Thymus (tissue), 11 donors: Measurements from ENCODE around the gene NDUFAF4. TPM values are rescaled to one million over a fixed set of nuclear protein-coding genes. Genes with fewer than 3 reads are reported as not detected.

Experiments
- DNase-seq, 9 donors: peaks; one replicate each; pipeline ENCODE4 v3.0.0-alpha.2; 2013; ENCODE audit warnings: low spot score in 9 of 9, low read depth in 6 of 9, missing footprints in 1 of 9
- H3K27ac ChIP-seq, 2 donors: one replicate each; pipeline ENCODE4 v1.5.1; 2013; ENCODE audit warnings: control low read depth in 1 of 2, low read depth in 1 of 2, low read length in 1 of 2, mild to moderate bottlenecking in 1 of 2, moderate library complexity in 1 of 2
- H3K27me3 ChIP-seq, 2 donors: one replicate each; pipeline ENCODE4 v1.5.1; 2013; ENCODE audit warnings: low read length in 1 of 2; ENCODE audit not compliant: control insufficient read depth in 2 of 2, insufficient read depth in 1 of 2
- H3K36me3 ChIP-seq, 2 donors: one replicate each; pipeline ENCODE4 v1.5.1; 2013; ENCODE audit warnings: low read length in 1 of 2, mild to moderate bottlenecking in 1 of 2, moderate library complexity in 1 of 2; ENCODE audit not compliant: control insufficient read depth in 2 of 2, insufficient read depth in 2 of 2
- H3K4me1 ChIP-seq, 2 donors: one replicate each; pipeline ENCODE4 v1.5.1; 2013; ENCODE audit warnings: low read length in 2 of 2; ENCODE audit not compliant: control insufficient read depth in 2 of 2, insufficient read depth in 2 of 2
- H3K4me3 ChIP-seq, 2 donors: one replicate each; pipeline ENCODE4 v1.5.1; 2013; ENCODE audit warnings: low read length in 2 of 2, control low read depth in 1 of 2, mild to moderate bottlenecking in 1 of 2
- H3K9me3 ChIP-seq, 2 donors: one replicate each; pipeline ENCODE4 v1.5.1; 2013; ENCODE audit warnings: low read length in 1 of 2, mild to moderate bottlenecking in 1 of 2; ENCODE audit not compliant: control insufficient read depth in 2 of 2, insufficient read depth in 1 of 2
- WGBS: extraction: QIAGEN DNeasy Blood & Tissue Kit; methylation state at CpG from one replicate; pipeline ENCODE4 v1.1.7; 2013; 5-methylcytosine and 5-hydroxymethylcytosine counted together
- polyA plus RNA-seq: library from polyadenylated mRNA; stranded (reverse); fragments of 200-250 nt; gene quantifications from one replicate; pipeline ENCODE4 v1.2.3, GENCODE V29; 2013
- total RNA-seq: library from RNA; stranded (reverse); fragments of 120-200 nt; gene quantifications from one replicate; pipeline ENCODE4 v1.2.4, GENCODE V29; 2013
- donor health status: healthy.

NDUFAF4 gene
- total and polyA plus RNA-seq, 2 donors, result 32.3 to 47.5 TPM

DNA sequence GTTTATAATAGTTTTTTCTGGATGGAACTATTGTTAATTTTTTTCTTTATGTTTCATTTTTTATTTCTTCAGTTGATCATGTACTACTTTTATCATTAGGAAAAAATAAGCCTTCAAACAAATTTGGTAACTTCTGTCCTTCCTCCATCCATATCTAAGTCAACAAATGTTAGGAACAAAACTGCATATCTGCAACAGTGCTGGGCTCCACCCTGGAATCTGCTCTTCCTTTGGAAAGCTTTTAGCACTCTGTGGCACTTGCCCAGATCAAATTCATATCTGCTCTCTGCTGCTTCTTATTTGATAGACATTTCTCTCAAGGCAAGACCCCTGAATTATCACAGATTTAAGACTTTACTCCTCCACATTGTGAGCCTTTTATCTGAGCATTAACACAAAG lies 36.1 kb downstream of the NDUFAF4 start:
- H3K4me3 ChIP-seq, result no peak overlapping the region
- no peaks in the 10 kb centered on the region for H3K9me3 ChIP-seq
- no peaks in the 10 kb centered on the region for H3K36me3 ChIP-seq
- no peak overlapping the region for H3K27ac ChIP-seq
- no peak for DNase-seq
- no peaks in the 10 kb centered on the region for H3K4me1 ChIP-seq
- peaks cover 0 to 5% of the 10 kb centered on the region in 2 donors for H3K27me3 ChIP-seq

DNA sequence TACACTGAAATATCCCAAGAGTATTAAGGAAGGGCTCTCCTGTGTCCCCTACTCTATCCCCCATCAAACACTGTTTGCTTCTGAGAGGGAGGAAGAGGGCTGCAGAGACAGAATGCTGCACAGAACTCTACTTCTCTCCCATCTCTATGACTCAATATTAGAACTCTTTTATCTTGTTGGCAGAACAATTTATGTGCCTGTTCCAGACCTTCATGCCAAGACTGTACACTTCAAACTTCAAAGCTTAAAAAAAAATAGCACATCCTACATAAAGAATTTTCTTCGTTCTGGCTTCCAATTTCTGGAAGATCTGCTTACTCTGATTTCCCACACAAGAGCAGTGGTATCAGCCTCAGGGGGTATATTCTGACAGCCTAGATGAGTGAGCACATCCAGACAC lies 40.8 kb downstream of the NDUFAF4 start:
- no peak overlapping the region for H3K27ac ChIP-seq
- DNase-seq, result no peak
- WGBS, result 95% methylated on average over 1 of the region's 1 CpG
- H3K9me3 ChIP-seq, result no peaks in the 10 kb centered on the region
- H3K4me3 ChIP-seq, result no peak overlapping the region
- no peaks in the 10 kb centered on the region for H3K27me3 ChIP-seq
- H3K36me3 ChIP-seq, result no peaks in the 10 kb centered on the region
- H3K4me1 ChIP-seq, result no peaks in the 10 kb centered on the region

DNA sequence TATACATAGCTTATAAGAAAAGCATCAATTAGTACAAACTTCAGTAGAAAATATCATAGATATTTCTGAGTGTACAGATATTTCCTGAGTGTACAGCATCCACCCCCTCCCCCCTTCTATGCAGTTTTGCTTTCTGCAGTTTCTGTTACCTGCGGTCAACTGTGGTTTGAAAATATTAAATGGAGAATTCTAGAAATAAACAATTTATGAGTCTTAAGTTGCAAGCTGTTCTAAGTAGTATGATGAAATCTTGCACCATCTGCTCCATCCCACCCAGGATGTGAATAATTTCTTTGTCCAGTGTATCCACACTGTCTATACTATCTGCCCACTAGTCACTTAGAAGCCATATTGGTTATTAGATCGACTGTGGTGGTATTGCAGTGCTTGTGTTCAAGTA lies 44.6 kb downstream of the NDUFAF4 start:
- no peaks in the 10 kb centered on the region for H3K36me3 ChIP-seq
- no peak for DNase-seq
- H3K9me3 ChIP-seq, result no peaks in the 10 kb centered on the region
- no peaks in the 10 kb centered on the region for H3K4me1 ChIP-seq
- WGBS, result 95% methylated on average over 2 of the region's 2 CpGs
- H3K27ac ChIP-seq, result no peak overlapping the region
- no peak overlapping the region for H3K4me3 ChIP-seq
- no peaks in the 10 kb centered on the region for H3K27me3 ChIP-seq

DNA sequence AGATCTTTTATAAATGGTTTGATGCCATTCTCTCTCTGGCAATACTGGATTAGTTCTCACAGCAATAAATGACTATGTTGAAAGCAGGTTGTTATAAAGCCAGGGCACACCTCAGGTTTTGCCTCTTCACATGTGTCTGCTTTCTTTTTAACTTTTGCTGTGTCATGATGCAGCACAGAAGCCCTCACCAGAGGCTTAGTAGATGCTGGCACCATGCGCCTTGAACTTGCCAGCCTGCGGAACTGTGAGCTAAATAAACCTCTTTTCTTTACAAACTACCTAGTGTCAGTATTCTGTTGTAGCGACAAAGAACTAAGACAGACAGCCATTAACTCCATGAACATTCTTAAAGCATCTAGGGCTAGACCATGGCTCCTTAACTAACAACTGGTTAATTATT lies 45.1 kb downstream of the NDUFAF4 start:
- whole genome bisulfite sequencing, result 97% methylated on average over 3 of the region's 3 CpGs
- DNase-seq, result no peak
- H3K4me3 ChIP-seq, result no peak overlapping the region

DNA sequence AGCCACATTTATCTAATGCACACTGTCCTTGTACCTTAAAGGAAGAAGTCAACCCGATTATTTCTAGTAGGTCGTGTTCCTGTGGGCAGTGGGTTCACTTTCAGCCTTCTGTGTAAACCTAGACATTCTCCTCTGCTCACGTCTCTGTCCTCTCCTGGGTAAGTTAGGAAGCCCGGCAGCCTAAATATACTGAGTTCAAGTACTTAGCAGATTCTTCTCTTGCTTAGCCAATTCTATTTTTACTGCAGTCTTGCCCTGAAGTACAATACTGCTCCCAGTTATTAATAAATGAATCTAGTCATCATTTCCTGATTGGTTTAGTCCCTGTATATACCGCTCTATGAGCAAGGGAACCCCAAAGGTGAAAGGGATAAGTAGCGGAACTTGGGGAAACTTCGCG lies 45.8 kb downstream of the NDUFAF4 start:
- WGBS, result 97% methylated on average over 8 of the region's 8 CpGs
- Histone ChIP-seq H3K4me1 (no peaks in the 10 kb centered on the region), H3K4me3 (no peak overlapping the region), H3K36me3 (no peaks in the 10 kb centered on the region), H3K9me3 (no peaks in the 10 kb centered on the region), H3K27ac (no peak overlapping the region), H3K27me3 (no peaks in the 10 kb centered on the region)
- no peak for DNase-seq

More for the DNA sequence above, 45.1 kb downstream of the NDUFAF4 start:
- no peaks in the 10 kb centered on the region for H3K4me1 ChIP-seq
- no peaks in the 10 kb centered on the region for H3K36me3 ChIP-seq
- H3K27me3 ChIP-seq, result no peaks in the 10 kb centered on the region
- no peak overlapping the region for H3K27ac ChIP-seq
- no peaks in the 10 kb centered on the region for H3K9me3 ChIP-seq

DNA sequence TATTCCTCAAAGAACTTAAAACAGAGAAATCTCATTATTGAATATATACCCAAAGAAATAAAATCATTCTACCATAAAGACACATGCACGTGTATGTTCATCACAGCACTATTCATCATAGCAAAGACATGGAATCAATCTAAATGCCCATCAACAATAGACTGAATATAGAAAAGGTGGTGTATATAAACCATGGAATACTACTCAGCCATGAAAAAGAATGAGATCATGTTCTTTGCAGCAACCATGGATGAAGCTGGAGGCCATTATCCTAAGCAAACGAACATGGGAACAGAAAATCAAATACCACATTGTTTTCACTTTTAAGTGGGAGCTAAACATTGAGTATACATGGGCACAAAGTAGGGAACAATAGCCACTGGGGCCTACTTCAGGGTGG lies 48.1 kb downstream of the NDUFAF4 start:
- H3K4me3 ChIP-seq, result no peak overlapping the region
- no peaks in the 10 kb centered on the region for H3K4me1 ChIP-seq
- H3K9me3 ChIP-seq, result no peaks in the 10 kb centered on the region
- DNase-seq, result no peak
- WGBS, result 87% methylated on average over 2 of the region's 2 CpGs
- H3K36me3 ChIP-seq, result no peaks in the 10 kb centered on the region
- no peak overlapping the region for H3K27ac ChIP-seq
- H3K27me3 ChIP-seq, result no peaks in the 10 kb centered on the region

DNA sequence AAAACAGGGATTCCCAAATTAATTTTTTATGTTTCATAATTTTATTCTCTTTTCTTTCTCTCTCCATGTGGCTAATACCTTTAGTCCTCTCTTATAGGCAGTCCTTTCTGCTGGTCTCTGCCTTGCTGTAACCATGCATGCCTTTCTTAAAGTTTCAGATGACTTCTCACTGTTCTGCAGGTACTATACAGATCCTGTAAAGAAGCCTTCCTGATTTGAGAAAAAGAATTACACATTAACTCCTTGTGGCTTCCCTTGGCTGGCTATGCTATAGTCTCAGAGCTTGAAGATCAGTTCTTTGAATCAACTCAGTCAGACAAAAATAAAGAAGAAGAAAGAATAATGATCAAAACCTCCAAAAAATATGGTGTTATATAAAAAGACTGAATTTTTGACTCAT lies 53.2 kb downstream of the NDUFAF4 start:
- no peak for DNase-seq
- Histone ChIP-seq H3K36me3 (no peaks in the 10 kb centered on the region), H3K9me3 (no peaks in the 10 kb centered on the region), H3K27me3 (no peaks in the 10 kb centered on the region), H3K4me3 (no peak overlapping the region), H3K4me1 (no peaks in the 10 kb centered on the region), H3K27ac (no peak overlapping the region)

DNA sequence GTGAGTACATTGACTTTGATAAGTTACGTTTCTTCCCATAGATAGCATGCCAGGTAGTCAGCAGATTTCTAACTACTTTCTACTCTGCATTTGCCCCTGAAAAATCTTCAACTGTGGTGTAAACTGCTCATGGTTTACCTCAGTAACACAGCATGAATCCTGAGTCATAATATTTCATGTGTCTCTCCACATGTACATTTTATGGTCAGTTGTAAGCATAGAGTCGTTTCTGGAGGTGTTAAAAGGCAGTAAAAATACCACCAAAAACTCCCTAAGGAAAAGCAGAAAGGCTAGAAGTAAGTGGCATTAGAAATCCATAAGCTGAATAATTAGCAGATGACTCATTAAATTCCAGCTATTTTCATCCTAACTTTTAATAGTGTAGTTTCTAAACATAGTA lies 56.3 kb downstream of the NDUFAF4 start:
- H3K9me3 ChIP-seq, result no peaks in the 10 kb centered on the region
- no peak overlapping the region for H3K27ac ChIP-seq
- 61% methylated on average over 2 of the region's 2 CpGs for WGBS
- no peaks in the 10 kb centered on the region for H3K36me3 ChIP-seq
- no peak for DNase-seq
- H3K4me3 ChIP-seq, result no peak overlapping the region
- peaks cover 5 to 23% of the 10 kb centered on the region in 2 donors for H3K27me3 ChIP-seq
- peaks cover 5 to 8% of the 10 kb centered on the region in 2 donors for H3K4me1 ChIP-seq
